ENCODE data around the gene TNNT1. TPM values are rescaled to one million over a fixed set of nuclear protein-coding genes. Genes with fewer than 3 reads are reported as not detected.

TNNT1 gene
- total RNA-seq, 4 donors from 2014 or later, result not detected

- H3K4me1 ChIP-seq, result peaks cover 0 to 30% (median 13%) of the 10 kb centered on the region in 4 donors
These were observed 62.1 kb downstream of the TNNT1 start for GRCh38 chr19:55086730-55087541.

GRCh38 chr19:55085923-55086715 lies 62.9 kb downstream of the TNNT1 start:
- Histone ChIP-seq H3K27me3 (peaks cover 0 to 7% of the 10 kb centered on the region in 2 donors), H3K36me3 (peaks cover 0 to 11% (median 0%) of the 10 kb centered on the region in 3 donors), H3K4me1 (peaks cover 0 to 36% (median 17%) of the 10 kb centered on the region in 4 donors), H3K9me3 (peaks cover 0 to 14% (median 0%) of the 10 kb centered on the region in 4 donors), H3K27ac (no peak overlapping the region), H3K4me3 (peak overlapping the region in 3 of 4 donors; percentile 37 to 49 (median 46))
- DNase-seq, result peak in 1 of 3 donors; percentile 50
- TF ChIP-seq, protein P1, sequence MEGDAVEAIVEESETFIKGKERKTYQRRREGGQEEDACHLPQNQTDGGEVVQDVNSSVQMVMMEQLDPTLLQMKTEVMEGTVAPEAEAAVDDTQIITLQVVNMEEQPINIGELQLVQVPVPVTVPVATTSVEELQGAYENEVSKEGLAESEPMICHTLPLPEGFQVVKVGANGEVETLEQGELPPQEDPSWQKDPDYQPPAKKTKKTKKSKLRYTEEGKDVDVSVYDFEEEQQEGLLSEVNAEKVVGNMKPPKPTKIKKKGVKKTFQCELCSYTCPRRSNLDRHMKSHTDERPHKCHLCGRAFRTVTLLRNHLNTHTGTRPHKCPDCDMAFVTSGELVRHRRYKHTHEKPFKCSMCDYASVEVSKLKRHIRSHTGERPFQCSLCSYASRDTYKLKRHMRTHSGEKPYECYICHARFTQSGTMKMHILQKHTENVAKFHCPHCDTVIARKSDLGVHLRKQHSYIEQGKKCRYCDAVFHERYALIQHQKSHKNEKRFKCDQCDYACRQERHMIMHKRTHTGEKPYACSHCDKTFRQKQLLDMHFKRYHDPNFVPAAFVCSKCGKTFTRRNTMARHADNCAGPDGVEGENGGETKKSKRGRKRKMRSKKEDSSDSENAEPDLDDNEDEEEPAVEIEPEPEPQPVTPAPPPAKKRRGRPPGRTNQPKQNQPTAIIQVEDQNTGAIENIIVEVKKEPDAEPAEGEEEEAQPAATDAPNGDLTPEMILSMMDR (IDR thresholded peaks at IDR 0.05), result no peak
- no peak for TF ChIP-seq POLR2A (IDR thresholded peaks at IDR 0.05)

More at GRCh38 chr19:55086730-55087541, 62.1 kb downstream of the TNNT1 start:
- H3K36me3 ChIP-seq, result peaks cover 0 to 19% (median 0%) of the 10 kb centered on the region in 3 donors
- peak; percentile 71 to 92 (median 90) for DNase-seq
- peaks cover 0 to 8% (median 0%) of the 10 kb centered on the region in 4 donors for H3K9me3 ChIP-seq
- peak overlapping the region; percentile 24 to 49 (median 42) for H3K4me3 ChIP-seq
- peaks cover 0 to 5% of the 10 kb centered on the region in 2 donors for H3K27me3 ChIP-seq
- peak overlapping the region in 2 of 4 donors; percentile 25 to 28 for H3K27ac ChIP-seq
- TF ChIP-seq, protein P1 (IDR thresholded peaks at IDR 0.05), result no peak
- TF ChIP-seq POLR2A (IDR thresholded peaks at IDR 0.05), result no peak

GRCh38 chr19:55084416-55084815 lies 64.6 kb downstream of the TNNT1 start:
- peaks cover 0 to 49% (median 21%) of the 10 kb centered on the region in 4 donors for H3K4me1 ChIP-seq
- no peak overlapping the region for H3K4me3 ChIP-seq
- no peak for TF ChIP-seq POLR2A (IDR thresholded peaks at IDR 0.05)
- H3K27me3 ChIP-seq, result peaks cover 0 to 7% of the 10 kb centered on the region in 2 donors
- H3K9me3 ChIP-seq, result peaks cover 0 to 21% (median 0%) of the 10 kb centered on the region in 4 donors
- H3K27ac ChIP-seq, result no peak overlapping the region
- DNase-seq, result no peak
- no peaks in the 10 kb centered on the region for H3K36me3 ChIP-seq

GRCh38 chr19:55083004-55083850 lies 65.8 kb downstream of the TNNT1 start:
- Histone ChIP-seq H3K27ac (no peak overlapping the region), H3K4me3 (no peak overlapping the region), H3K36me3 (no peaks in the 10 kb centered on the region), H3K27me3 (peaks cover 0 to 7% of the 10 kb centered on the region in 2 donors), H3K4me1 (peaks cover 0 to 45% (median 21%) of the 10 kb centered on the region in 4 donors), H3K9me3 (peaks cover 0 to 21% (median 0%) of the 10 kb centered on the region in 4 donors)
- no peak for TF ChIP-seq POLR2A (IDR thresholded peaks at IDR 0.05)
- TF ChIP-seq, protein P1 (IDR thresholded peaks at IDR 0.05), result no peak
- peak in 1 of 3 donors; percentile 50 for DNase-seq

Small RNAs within 50 kb of the gene (small RNA-seq; reads per million reads assigned to genes)
- gene MIR7975, result 0 reads per million in 2 donors
- gene RF01210, result 0 reads per million in 2 donors

Other genes starting within 250 kb of the TNNT1 start
- 1 to 10 TPM in 2 of 4 donors, not detected in 2; 2.1 to 2.7 TPM for gene NCR1, start 243.1 kb downstream of the TNNT1 start, total RNA-seq
- not detected for gene NLRP7, start 201.7 kb downstream of the TNNT1 start, total RNA-seq
- 10 to 100 TPM in 2 of 4 donors, 1 to 10 TPM in 2; 9.2 to 24.9 (median 11.6) TPM for gene NLRP2, start 182.8 kb downstream of the TNNT1 start, total RNA-seq
- gene GP6, start 110.9 kb downstream of the TNNT1 start, total RNA-seq, result under 1 TPM in 1 of 4 donors, not detected in 3; 0.57 TPM
- gene RDH13, start 86.1 kb downstream of the TNNT1 start, total RNA-seq, result 10 to 100 TPM; 21.5 to 84.2 (median 49.0) TPM
- 10 to 100 TPM in 3 of 4 donors, 1 to 10 TPM in 1; 5.0 to 43.8 (median 23.1) TPM for gene EPS8L1, start 73.3 kb downstream of the TNNT1 start, total RNA-seq
- gene PPP1R12C, start 31.6 kb downstream of the TNNT1 start, total RNA-seq, result 100 to 1,000 TPM; 113 to 512 (median 193) TPM
- not detected for gene TNNI3, start 8.5 kb upstream of the TNNT1 start, total RNA-seq
- under 1 TPM in 1 of 4 donors, not detected in 3; 0.40 TPM for gene DNAAF3, start 17.4 kb upstream of the TNNT1 start, total RNA-seq
- gene SYT5, start 31.1 kb upstream of the TNNT1 start, total RNA-seq, result under 1 TPM in 2 of 4 donors, not detected in 2; 0.70 to 0.94 TPM
- gene PTPRH, start 60.3 kb upstream of the TNNT1 start, total RNA-seq, result 100 to 1,000 TPM in 3 of 4 donors, 10 to 100 TPM in 1; 26.4 to 261 (median 246) TPM
- 10 to 100 TPM in 3 of 4 donors, 1 to 10 TPM in 1; 9.1 to 39.8 (median 15.1) TPM for gene TMEM86B, start 79.6 kb upstream of the TNNT1 start, total RNA-seq
- 100 to 1,000 TPM in 2 of 4 donors, 10 to 100 TPM in 2; 71.2 to 123 (median 94.8) TPM for gene PPP6R1, start 109.8 kb upstream of the TNNT1 start, total RNA-seq
- gene HSPBP1, start 130.9 kb upstream of the TNNT1 start, total RNA-seq, result 10 to 100 TPM; 14.4 to 38.0 (median 25.6) TPM
- gene BRSK1, start 134.8 kb upstream of the TNNT1 start, total RNA-seq, result 1 to 10 TPM in 3 of 4 donors, under 1 TPM in 1; 0.35 to 6.6 (median 3.0) TPM
- 100 to 1,000 TPM in 3 of 4 donors, 10 to 100 TPM in 1; 26.4 to 235 (median 199) TPM for gene TMEM150B, start 176.1 kb upstream of the TNNT1 start, total RNA-seq
- 10 to 100 TPM; 14.4 to 45.6 (median 43.9) TPM for gene KMT5C, start 190.7 kb upstream of the TNNT1 start, total RNA-seq
- gene COX6B2, start 205.5 kb upstream of the TNNT1 start, total RNA-seq, result not detected
- not detected for gene GARIN5B, start 214.1 kb upstream of the TNNT1 start, total RNA-seq
- not detected for gene IL11, start 221.3 kb upstream of the TNNT1 start, total RNA-seq
- not detected for gene TMEM190, start 227.6 kb upstream of the TNNT1 start, total RNA-seq
- gene TMEM238, start 235.1 kb upstream of the TNNT1 start, total RNA-seq, result 10 to 100 TPM; 19.8 to 75.8 (median 61.6) TPM
- 100 to 1,000 TPM; 116 to 394 (median 283) TPM for gene RPL28, start 236.7 kb upstream of the TNNT1 start, total RNA-seq

Data from Peyer's patch (tissue), 4 donors.